Breast epithelium (tissue), 4 donors: ENCODE measurements around the gene TEAD4. TPM values are rescaled to one million over a fixed set of nuclear protein-coding genes. Genes with fewer than 3 reads are reported as not detected.
A peak's percentile ranks its signal among the peaks of the same experiment; 100 is the strongest.

ENCODE experiments used
- DNase-seq, 2 donors: peaks; one replicate each; pipeline ENCODE4 v3.0.0-alpha.2; 2019; ENCODE audit warnings: low spot score in 2 of 2
- H3K27ac ChIP-seq, 2 donors: fragments of 200-600 bp; sonication (generic) in 1 of 2; one replicate each; pipeline ENCODE4 v1.5.1; 2016 to 2019; ENCODE audit warnings: mild to moderate bottlenecking in 1 of 2
- H3K27me3 ChIP-seq, 2 donors: fragments of 200-600 bp; sonication (generic) in 1 of 2; one replicate each; pipeline versions ENCODE4 v1.5.1 to v1.6.0; 2017 to 2019; ENCODE audit warnings: control low read depth in 1 of 2, mild to moderate bottlenecking in 1 of 2
- H3K36me3 ChIP-seq: fragments of 200-600 bp; one replicate; pipeline ENCODE4 v1.5.1; 2019
- H3K4me1 ChIP-seq, 2 donors: fragments of 200-600 bp; sonication (generic); one replicate each; pipeline ENCODE4 v1.5.1; 2016 to 2019; ENCODE audit warnings: control low read depth in 1 of 2
- H3K4me3 ChIP-seq, 3 donors: fragments of 200-600 bp; sonication (generic); 1 replicate in 2 of 3; 2 replicates in 1 of 3; pipeline ENCODE4 v1.5.1; 2016 to 2019; ENCODE audit warnings: mild to moderate bottlenecking in 3 of 3, moderate library complexity in 2 of 3
- H3K9me3 ChIP-seq, 2 donors: fragments of 200-600 bp; sonication (generic) in 1 of 2; one replicate each; pipeline ENCODE4 v1.5.1; 2016 to 2019; ENCODE audit warnings: control low read depth in 1 of 2
- POLR2A ChIP-seq: fragments of 450-650 bp; IDR thresholded peaks from one replicate; pipeline ENCODE4 v1.6.1; 2016; ENCODE audit warnings: antibody characterized with exemption, mild to moderate bottlenecking, moderate library complexity
- POLR2AphosphoS5 ChIP-seq, 3 donors: sonication (generic); formaldehyde crosslinking; IDR thresholded peaks; one replicate each; pipeline ENCODE4 v1.6.1; 2017; ENCODE audit warnings: antibody characterized with exemption in 3 of 3
- intact Hi-C: fragments of 100-400 bp; cut with DNase I; formaldehyde crosslinking; loops from one replicate; pipeline ENCODE4 v1.15.1; 2023; ENCODE audit warnings: low total_unique reads
- total RNA-seq, 3 donors: library from RNA; depleted of rRNA; stranded (reverse); fragments of >200 nt; gene quantifications; one replicate each; pipeline ENCODE4 v1.1.0, GENCODE V29; 2016
- TF ChIP-seq, protein P1 (sequence below), 3 donors: fragments of 450-650 bp; IDR thresholded peaks; one replicate each; pipeline ENCODE4 v1.5.1; 2016 to 2017; ENCODE audit warnings: antibody characterized with exemption in 3 of 3, mild to moderate bottlenecking in 3 of 3, moderate library complexity in 3 of 3

The TEAD4 gene
- total RNA-seq, 3 donors from 2014 or later, result 2.4 to 24.3 (median 12.6) TPM

DNA sequence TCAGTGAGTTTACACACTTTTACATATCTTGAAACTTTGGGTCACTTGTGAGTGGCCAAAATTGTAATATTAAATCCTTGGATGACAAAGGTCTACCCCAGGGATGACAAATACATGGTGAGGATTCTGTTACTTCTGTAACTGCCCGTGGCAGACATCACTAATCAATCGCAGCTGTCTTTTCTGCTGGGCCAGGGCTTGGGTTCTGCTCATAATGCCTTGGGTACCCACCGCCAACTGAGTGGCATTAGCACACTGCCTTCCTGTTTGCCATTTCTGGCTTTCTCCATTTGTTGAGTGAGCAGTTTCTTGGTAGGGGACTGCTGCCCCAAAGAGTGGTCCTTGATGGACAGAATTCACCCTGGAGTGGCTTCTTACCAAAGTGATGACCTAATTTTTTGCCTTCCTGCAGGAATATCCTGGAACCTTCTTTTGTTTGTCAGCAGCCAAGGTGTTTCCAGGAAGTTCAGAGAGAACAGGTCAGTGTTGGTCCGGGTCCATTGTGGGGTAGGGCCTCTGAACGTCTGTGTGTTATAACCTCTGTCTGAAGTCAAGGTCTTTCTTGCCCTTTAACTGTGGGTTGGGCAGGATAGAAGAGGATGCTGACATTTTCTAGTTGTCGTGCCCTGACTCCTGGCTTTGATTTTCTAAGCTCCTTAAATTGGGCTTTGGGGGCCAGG, 124.2 kb downstream of the TEAD4 start:
- Histone ChIP-seq H3K36me3 (no peaks in the 10 kb centered on the region), H3K27ac (peak overlapping the region; percentile 16 to 34), H3K9me3 (no peaks in the 10 kb centered on the region), H3K4me3 (no peak overlapping the region), H3K27me3 (no peaks in the 10 kb centered on the region), H3K4me1 (peaks cover 0 to 5% of the 10 kb centered on the region in 2 donors)
- intact Hi-C loops, result loop anchor here (5.0 kb wide), 1 partner anchor 39 kb away; no protein-coding TSS in a partner anchor
- TF ChIP-seq POLR2A (no peak), POLR2AphosphoS5 (IDR thresholded peaks at IDR 0.05) (no peak)
- TF ChIP-seq, protein P1, sequence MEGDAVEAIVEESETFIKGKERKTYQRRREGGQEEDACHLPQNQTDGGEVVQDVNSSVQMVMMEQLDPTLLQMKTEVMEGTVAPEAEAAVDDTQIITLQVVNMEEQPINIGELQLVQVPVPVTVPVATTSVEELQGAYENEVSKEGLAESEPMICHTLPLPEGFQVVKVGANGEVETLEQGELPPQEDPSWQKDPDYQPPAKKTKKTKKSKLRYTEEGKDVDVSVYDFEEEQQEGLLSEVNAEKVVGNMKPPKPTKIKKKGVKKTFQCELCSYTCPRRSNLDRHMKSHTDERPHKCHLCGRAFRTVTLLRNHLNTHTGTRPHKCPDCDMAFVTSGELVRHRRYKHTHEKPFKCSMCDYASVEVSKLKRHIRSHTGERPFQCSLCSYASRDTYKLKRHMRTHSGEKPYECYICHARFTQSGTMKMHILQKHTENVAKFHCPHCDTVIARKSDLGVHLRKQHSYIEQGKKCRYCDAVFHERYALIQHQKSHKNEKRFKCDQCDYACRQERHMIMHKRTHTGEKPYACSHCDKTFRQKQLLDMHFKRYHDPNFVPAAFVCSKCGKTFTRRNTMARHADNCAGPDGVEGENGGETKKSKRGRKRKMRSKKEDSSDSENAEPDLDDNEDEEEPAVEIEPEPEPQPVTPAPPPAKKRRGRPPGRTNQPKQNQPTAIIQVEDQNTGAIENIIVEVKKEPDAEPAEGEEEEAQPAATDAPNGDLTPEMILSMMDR (IDR thresholded peaks at IDR 0.05), result no peak
- DNase-seq, result no peak

DNA sequence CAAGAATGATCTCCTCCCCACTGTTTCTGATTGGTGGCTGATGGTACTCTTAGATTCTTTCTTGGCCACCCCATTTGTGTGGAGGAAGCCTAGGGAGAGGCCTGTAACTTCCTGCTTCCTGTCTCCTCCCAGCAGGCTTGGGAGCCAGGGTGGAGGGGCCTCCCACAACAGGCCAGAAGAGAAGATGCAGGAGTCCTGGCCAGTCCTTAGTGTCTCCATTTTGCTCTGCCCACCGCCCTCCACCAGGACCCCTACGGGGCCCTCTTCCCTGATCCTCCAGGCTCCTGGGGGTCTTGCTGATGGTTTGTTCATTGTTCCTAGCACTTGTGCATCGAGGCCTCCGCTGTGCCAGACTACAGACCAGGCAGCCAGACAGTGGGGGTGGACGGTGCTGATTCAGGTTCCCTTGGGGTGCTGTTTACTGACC, 124.7 kb downstream of the TEAD4 start:
- intact Hi-C loops, result loop anchor here (5.0 kb wide), 1 partner anchor 38 kb away; no protein-coding TSS in a partner anchor
- H3K27ac ChIP-seq, result peak overlapping the region; percentile 16 to 34
- no peaks in the 10 kb centered on the region for H3K27me3 ChIP-seq
- DNase-seq, result no peak
- H3K4me1 ChIP-seq, result peaks cover 0 to 5% of the 10 kb centered on the region in 2 donors
- no peak overlapping the region for H3K4me3 ChIP-seq
- no peaks in the 10 kb centered on the region for H3K36me3 ChIP-seq
- H3K9me3 ChIP-seq, result no peaks in the 10 kb centered on the region
- TF ChIP-seq, protein P1 (IDR thresholded peaks at IDR 0.05), result no peak
- no peak for TF ChIP-seq POLR2AphosphoS5 (IDR thresholded peaks at IDR 0.05)
- no peak for TF ChIP-seq POLR2A

DNA sequence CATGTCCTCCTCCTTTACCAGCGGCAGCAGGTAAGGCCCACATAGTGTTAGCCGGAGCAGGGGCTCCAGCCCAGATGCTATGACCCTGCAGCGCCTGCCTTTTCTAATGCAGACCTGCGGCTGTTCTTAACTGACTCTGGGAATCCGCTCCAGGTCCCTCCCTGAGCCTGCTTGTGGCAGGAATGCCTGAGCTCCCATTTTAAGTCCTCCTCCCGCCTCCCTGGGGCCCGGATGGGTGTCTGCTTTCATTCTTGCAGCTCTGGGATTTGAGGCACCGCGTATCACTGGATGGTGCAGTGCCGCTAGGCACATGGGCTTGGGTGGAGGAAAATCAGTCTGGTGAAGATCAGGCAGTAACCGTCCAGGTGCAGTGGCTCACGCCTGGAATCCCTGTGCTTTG, 125.5 kb downstream of the TEAD4 start:
- no peak for DNase-seq
- Histone ChIP-seq H3K27ac (no peak overlapping the region), H3K4me1 (peaks cover 0 to 5% of the 10 kb centered on the region in 2 donors), H3K9me3 (no peaks in the 10 kb centered on the region), H3K36me3 (no peaks in the 10 kb centered on the region), H3K27me3 (no peaks in the 10 kb centered on the region), H3K4me3 (no peak overlapping the region)
- TF ChIP-seq, protein P1 (IDR thresholded peaks at IDR 0.05), result no peak
- TF ChIP-seq POLR2AphosphoS5 (IDR thresholded peaks at IDR 0.05), result no peak
- no peak for TF ChIP-seq POLR2A
- intact Hi-C loops, result loop anchor here (5.0 kb wide), 1 partner anchor 38 kb away; no protein-coding TSS in a partner anchor

DNA sequence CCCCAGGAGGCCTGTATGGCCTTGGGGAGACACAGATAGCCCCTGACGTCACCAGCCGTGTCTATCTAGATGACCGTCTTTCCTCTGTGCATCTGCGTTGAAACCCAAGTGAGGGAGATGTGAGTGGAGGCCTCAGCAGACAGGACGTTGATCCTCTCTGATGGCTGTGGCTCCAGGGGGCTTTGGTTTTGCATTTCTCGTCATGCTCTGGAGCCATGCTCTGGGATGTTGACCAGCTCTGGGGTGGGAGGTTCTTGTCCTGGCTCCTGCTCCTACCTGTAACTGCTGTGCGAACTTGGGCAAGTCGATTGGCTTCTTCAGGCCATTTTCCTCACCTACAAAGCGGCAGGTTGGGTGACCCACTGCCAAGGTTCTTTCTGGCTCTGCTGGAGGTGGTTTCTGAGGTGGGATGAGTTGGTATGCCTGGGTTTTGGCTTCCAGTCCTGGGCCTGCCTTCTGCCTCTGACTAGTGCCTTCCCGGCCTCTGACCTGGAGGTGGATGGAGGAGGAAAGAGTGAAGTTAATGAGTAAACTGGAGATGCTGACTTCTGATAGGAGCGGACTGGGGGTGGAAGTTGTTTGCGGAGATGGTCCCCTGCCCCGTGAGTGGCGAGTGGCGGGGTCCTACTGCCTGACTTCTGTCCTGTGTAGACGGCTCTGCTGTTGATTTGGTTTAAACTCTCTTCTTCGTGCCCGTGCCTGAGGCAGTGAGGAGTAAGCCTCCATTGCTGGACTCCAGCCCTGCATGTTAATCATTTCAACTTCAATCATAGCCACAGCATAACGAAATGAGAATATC, 126.3 kb downstream of the TEAD4 start:
- TF ChIP-seq, protein P1 (IDR thresholded peaks at IDR 0.05), result no peak
- TF ChIP-seq POLR2A (no peak), POLR2AphosphoS5 (IDR thresholded peaks at IDR 0.05) (no peak)

GRCh38 chr12:3086211-3086610, 127.0 kb downstream of the TEAD4 start:
- H3K27me3 ChIP-seq, result no peaks in the 10 kb centered on the region
- H3K27ac ChIP-seq, result peak overlapping the region; percentile 66 to 79
- intact Hi-C loops, result no loop called here
- no peaks in the 10 kb centered on the region for H3K9me3 ChIP-seq
- H3K4me3 ChIP-seq, result no peak overlapping the region
- no peaks in the 10 kb centered on the region for H3K36me3 ChIP-seq
- H3K4me1 ChIP-seq, result peaks cover 0 to 9% of the 10 kb centered on the region in 2 donors
- DNase-seq, result no peak
- TF ChIP-seq, protein P1 (IDR thresholded peaks at IDR 0.05), result no peak
- no peak for TF ChIP-seq POLR2A
- TF ChIP-seq POLR2AphosphoS5 (IDR thresholded peaks at IDR 0.05), result no peak

More for the DNA sequence above, 126.3 kb downstream of the TEAD4 start:
- intact Hi-C loops, result no loop called here
- no peaks in the 10 kb centered on the region for H3K9me3 ChIP-seq
- H3K27me3 ChIP-seq, result no peaks in the 10 kb centered on the region
- H3K36me3 ChIP-seq, result no peaks in the 10 kb centered on the region
- no peak overlapping the region for H3K4me3 ChIP-seq
- H3K4me1 ChIP-seq, result peaks cover 0 to 5% of the 10 kb centered on the region in 2 donors
- peak overlapping the region; percentile 66 to 79 for H3K27ac ChIP-seq
- DNase-seq, result no peak
